GM20431 (cell line): ENCODE results near the gene ALG12.
"Not testable (repeated sequence)": the region's sequence is repeated elsewhere in the genome, so short reads cannot be mapped to it uniquely, and the experiment has no call there.

ENCODE experiments used
- in situ Hi-C: fragments of 300-500 bp; cut with MseI, MboI; formaldehyde crosslinking; loops from one replicate; pipeline ENCODE4 v1.15.0; 2020; ENCODE audit warnings: low sequenced_read_pairs; ENCODE audit not compliant: unreplicated experiment

Gene ALG12

DNA sequence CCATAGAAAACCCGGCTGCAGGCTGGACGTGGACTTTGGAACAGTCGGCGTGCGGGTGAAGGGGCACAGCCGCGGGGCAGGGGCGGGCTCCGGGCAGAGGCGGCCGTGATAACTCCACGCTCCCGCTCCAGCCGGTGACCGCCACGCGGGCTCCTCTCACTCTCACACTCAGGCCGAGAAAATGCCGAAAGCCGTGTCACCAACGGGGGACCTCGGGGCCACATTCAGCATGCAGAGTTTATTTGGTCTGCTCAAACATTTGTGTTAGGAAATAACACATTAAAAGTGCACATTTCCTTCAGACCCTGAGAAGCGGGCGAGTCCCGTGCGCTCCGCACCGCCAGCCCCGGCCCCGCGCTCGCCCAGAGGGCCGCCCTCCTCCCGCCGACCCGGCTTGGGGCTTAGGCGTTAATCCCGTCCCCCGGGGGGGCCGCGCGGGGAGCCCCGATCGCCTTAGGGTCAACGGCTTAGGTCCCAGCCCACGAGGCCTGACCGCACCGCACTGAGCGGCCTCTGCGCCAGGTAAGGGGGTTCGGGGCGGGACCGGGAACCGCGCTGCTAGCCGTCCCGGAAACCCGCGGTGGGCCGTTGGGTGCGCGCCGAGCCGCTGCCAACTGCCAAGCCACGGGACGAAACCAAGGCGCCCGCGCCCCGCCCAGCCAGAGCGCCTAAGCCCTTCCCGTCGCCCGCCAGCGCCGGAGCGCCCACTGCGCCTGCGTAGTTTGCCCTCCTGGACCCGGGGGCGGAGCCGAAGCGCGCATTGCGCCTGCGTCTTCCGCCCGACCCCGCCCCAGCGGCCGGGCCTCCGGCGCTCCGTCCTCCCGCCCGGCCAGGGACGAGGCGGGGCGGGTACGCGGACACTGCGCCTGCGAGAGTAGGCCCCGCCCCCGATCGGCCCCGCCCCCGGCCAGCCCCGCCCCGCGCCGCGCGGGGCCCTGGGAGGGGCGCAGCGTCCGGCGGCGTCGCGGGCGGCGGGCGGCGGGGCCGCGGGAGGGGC is 65.0 kb downstream of the ALG12 start, which contains the start of gene ZBED4:
TSS of gene ZBED4 (plus strand) at position 947 of the 997 bp plus-strand sequence. CDS start 29,819 bp downstream, outside the sequence.
- in situ Hi-C loops = no loop called here

DNA sequence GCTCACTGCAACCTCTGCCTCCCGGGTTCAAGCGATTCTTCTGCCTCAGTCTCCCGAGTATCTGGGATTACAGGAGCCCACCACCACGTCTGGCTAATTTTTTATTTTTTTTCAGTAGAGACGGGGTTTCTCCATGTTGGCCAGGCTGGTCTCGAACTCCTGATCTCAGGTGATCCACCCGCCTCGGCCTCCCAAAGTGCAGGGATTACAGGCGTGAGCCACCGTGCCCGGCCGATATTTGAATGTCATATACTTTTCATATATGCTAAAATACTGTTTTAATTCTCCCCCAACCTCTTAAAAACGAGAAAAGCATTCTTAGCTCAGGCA is 65.7 kb downstream of the ALG12 start:
- in situ Hi-C loops = not testable (repeated sequence)

GRCh38 chr22:49850959-49851802 is 67.1 kb downstream of the ALG12 start:
- in situ Hi-C loops = no loop called here
